GM10266 (cell line): ENCODE data around the gene C1QL1.
"Not testable (repeated sequence)": the region's sequence is repeated elsewhere in the genome, so short reads cannot be mapped to it uniquely, and the experiment has no call there.

Experiments
- DNase-seq: peaks from one replicate; pipeline ENCODE4 v3.0.0; 2012; ENCODE audit errors: extremely low spot score
- TF ChIP-seq, protein P1 (sequence below): IDR thresholded peaks from 2 replicates; pipeline ENCODE4 v1.5.1; 2012; ENCODE audit warnings: mild to moderate bottlenecking, low read depth; ENCODE audit not compliant: control insufficient read depth, insufficient read depth; ENCODE audit errors: missing control alignments

The C1QL1 gene

DNA sequence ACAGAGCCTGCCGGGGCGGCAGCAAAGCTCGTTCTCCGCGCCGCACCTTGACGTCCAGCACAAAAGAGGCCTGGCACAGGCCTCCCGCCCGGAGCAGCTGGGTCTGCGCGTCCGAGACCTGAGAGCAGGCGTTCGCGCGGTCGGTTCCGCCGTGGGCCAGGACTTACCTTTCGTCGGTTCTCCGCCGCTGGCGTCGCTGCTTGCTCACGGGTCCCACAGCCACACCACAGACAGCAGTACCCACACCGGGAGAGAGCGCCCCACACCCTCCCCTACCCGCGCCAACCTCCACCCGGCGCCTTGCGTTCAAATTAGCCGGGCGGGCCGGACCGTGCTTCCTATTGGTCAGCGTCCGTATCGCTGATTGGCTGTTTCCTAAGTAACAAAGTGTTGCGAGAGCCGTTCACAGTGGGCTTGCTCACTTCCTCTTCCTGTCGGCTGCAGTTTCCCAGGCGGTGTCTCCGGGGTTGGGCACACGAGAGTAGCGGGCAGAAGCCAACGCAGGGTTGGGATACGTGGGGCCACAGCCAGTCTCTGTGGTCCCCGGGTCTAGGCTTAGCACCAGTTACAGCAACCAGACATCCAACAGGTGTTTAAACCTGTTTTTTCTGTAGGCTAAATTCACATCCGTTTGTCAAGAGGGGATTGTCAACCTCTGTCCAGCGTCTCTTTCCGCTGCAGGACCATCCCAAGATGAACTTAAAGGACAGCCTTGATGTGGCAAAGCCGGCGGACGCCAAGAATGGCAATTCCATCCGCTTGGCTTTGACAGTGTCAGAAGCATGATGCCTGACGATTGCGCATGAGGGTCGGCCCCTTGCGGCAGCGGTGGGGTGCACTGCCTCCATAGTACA, 20.4 kb downstream of the C1QL1 start, which contains the start of gene KIF18B:
Gene KIF18B (minus strand): TSS at position 313 of the 854 bp plus-strand sequence. CDS start 11,429 bp downstream, outside the sequence.
- TF ChIP-seq, protein P1, sequence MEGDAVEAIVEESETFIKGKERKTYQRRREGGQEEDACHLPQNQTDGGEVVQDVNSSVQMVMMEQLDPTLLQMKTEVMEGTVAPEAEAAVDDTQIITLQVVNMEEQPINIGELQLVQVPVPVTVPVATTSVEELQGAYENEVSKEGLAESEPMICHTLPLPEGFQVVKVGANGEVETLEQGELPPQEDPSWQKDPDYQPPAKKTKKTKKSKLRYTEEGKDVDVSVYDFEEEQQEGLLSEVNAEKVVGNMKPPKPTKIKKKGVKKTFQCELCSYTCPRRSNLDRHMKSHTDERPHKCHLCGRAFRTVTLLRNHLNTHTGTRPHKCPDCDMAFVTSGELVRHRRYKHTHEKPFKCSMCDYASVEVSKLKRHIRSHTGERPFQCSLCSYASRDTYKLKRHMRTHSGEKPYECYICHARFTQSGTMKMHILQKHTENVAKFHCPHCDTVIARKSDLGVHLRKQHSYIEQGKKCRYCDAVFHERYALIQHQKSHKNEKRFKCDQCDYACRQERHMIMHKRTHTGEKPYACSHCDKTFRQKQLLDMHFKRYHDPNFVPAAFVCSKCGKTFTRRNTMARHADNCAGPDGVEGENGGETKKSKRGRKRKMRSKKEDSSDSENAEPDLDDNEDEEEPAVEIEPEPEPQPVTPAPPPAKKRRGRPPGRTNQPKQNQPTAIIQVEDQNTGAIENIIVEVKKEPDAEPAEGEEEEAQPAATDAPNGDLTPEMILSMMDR, result no peak
- DNase-seq, result peak; percentile 98

DNA sequence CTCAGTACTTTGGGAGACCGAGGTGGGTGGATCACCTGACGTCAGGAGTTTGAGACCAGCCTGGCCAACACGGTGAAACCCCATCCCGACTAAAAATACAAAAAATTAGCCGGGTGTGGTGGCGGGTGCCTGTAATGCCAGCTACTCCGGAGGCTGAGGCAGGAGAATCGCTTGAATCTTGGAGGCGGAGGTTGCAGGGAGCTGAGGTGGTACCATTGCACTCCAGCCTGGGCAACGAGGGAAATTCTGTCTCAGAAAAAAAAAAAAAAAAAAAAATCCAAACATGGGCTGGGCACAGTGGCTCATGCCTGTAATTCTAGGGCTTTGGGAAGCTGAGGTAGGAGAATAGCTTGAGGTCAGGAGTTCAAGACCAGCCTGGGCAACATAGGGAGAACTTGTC, 22.5 kb downstream of the C1QL1 start:
- not testable (repeated sequence) for DNase-seq

DNA sequence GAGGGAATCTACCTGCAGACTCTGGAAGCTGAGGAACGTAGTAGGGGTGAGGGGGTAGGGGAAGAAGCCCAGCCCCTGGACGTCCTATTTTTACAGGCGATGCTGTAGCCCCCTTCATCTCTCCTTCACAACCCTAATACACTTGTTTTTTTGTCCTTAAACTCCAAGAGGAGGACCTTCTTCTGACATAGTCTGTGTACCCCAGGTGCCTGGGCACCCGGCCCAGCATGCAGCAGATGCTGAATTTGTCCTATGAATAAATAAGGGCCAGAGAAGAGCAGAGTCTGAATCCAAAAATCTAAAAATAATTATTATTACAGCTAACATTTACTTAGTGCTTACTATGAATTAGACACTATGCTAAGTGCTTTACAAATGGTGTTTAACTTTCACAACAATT, 25.6 kb downstream of the C1QL1 start:
- no peak for DNase-seq

DNA sequence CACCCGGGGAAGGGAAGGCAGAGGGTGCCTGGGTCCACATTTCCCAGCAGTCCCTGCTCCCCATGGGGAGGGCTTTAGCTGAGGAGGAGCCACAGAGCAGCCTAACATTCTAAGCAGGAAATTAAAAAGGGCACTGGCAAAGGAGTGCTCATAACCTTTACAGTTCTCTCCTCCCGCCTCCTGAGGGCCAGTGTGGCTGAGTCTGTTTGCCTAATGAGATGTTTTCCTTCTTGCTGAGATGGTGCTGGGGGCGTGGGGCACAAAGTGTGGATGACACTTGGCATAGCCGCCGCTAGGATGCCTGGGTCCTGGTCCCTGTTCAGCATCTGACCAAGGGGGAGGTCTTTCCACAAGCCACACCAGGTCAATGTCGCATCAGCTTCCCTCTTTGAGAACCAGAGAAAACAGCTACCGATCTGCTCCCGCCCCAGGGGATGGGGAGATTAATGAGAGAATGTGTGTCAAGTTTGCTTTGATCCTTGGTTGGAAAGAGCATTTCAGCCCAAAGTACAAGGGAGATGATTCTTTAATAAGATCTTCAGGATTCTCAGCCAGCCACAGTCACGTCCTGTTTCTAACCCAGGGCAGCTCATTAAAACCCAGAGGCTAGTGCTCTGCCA, 26.3 kb downstream of the C1QL1 start:
- DNase-seq, result no peak
- TF ChIP-seq, protein P1, result no peak

More for the DNA sequence above, 25.6 kb downstream of the C1QL1 start:
- TF ChIP-seq, protein P1, result no peak

DNA sequence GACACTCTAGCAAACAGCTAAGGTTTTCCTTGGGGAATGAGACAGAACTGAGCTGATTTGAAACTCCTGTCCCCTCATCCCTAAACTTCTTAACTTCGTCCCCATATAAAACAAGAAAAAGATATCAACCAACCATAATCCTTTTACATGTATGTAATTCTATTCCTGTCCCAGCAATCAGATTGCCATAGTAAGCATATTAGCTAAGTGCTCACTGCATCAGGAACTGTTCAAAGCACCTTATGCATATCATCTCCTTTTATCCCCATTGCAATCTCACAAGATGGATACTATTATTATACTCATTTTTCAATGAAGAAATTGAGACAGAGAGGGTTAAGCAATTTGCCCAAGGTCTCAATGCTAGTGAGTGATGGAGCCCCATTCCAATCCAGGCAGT, 27.3 kb downstream of the C1QL1 start:
- DNase-seq, result no peak

DNA sequence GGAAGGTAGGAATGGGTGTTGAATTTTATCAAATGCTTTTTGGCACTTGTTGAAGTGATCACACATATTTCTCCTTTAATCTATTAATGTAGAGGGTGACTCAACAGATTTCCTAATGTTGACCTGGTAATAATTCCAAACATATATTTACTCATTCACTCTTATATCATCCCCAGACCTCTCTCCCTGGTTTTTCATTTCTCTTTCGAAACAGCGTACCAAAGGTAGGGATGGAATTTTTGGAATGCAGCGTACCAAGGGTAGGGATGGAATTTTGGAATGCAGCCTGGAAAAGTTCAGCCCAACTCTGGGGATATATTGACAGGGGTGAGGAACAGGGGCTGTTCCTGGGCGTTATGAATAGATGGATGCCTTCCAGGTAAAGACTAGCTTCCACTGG, 27.8 kb downstream of the C1QL1 start:
- TF ChIP-seq, protein P1, result no peak
- DNase-seq, result no peak

More for the DNA sequence above, 27.3 kb downstream of the C1QL1 start:
- TF ChIP-seq, protein P1, result no peak

DNA sequence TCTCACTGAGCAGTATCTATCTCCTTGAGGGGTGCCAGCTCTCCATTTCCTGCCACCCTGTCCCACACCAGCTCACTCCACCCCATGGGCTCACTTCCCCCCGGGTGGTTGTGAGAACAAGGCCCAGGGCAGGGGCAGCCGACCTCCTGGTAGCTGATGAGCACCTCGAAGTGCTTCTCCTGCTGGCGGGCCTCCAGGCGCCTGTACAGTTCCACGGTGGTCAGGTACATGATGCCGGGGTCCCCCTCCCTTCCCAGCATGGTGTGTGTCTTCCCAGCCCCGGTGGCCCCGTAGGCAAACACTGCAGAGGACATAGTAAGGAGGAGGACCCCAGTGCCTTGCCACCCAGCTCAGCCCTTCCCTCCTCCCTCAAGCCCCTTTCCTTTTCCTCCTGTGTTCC, 33.0 kb downstream of the C1QL1 start:
- DNase-seq, result no peak
- TF ChIP-seq, protein P1, result no peak
